Measurements from ENCODE around the gene OR2Y1. TPM values are rescaled to one million over a fixed set of nuclear protein-coding genes. Genes with fewer than 3 reads are reported as not detected.
"Not testable (repeated sequence)": the region's sequence is repeated elsewhere in the genome, so short reads cannot be mapped to it uniquely, and the experiment has no call there.

OR2Y1 gene
- total RNA-seq, 2 experiments from 2014 or later = not detected

- ChIA-PET POLR2A (no interaction called here), CTCF (no interaction called here)
Measured at GRCh38 chr5:180744253-180744652, 4.4 kb upstream of the OR2Y1 start.

GRCh38 chr5:180742727-180743126 is 2.9 kb upstream of the OR2Y1 start:
- POLR2A ChIA-PET = no interaction called here
- CTCF ChIA-PET = interaction anchor here (0.6 to 1.6 kb wide), 2 partner anchors 25 to 267 kb away, joined by 3 to 4 read pairs; no protein-coding TSS in a partner anchor

- POLR2A ChIA-PET, CTCF ChIA-PET: not testable (repeated sequence)
Measured at GRCh38 chr5:180740953-180741352, 1.1 kb upstream of the OR2Y1 start.

GRCh38 chr5:180739271-180739670 is 587 bp downstream of the OR2Y1 start:
- CTCF ChIA-PET = no interaction called here
- POLR2A ChIA-PET = no interaction called here

GRCh38 chr5:180736536-180736935 is 3.3 kb downstream of the OR2Y1 start:
- ChIA-PET CTCF (no interaction called here), POLR2A (no interaction called here)

- ChIA-PET POLR2A (no interaction called here), CTCF (no interaction called here)
Measured at GRCh38 chr5:180724944-180725343, 14.9 kb downstream of the OR2Y1 start.

GRCh38 chr5:180723936-180724335 is 15.9 kb downstream of the OR2Y1 start:
- ChIA-PET CTCF (no interaction called here), POLR2A (no interaction called here)

- ChIA-PET CTCF (no interaction called here), POLR2A (no interaction called here)
Measured at GRCh38 chr5:180720486-180720885, 19.4 kb downstream of the OR2Y1 start.

GRCh38 chr5:180719781-180720180 is 20.1 kb downstream of the OR2Y1 start:
- ChIA-PET CTCF (no interaction called here), POLR2A (no interaction called here)

GRCh38 chr5:180718810-180719453 is 20.9 kb downstream of the OR2Y1 start:
- ChIA-PET POLR2A (interaction anchor here (0.6 kb wide), 1 partner anchor 41 kb away, joined by 3 read pairs; no protein-coding TSS in a partner anchor), CTCF (interaction anchor here (0.7 to 1.6 kb wide), 2 partner anchors 24 to 147 kb away, joined by 3 to 4 read pairs; no protein-coding TSS in a partner anchor)

GRCh38 chr5:180717989-180718388 is 21.9 kb downstream of the OR2Y1 start:
- CTCF ChIA-PET = interaction anchor here (1.6 kb wide), 1 partner anchor 25 kb away, joined by 4 read pairs; no protein-coding TSS in a partner anchor
- POLR2A ChIA-PET = interaction anchor here (0.6 kb wide), 1 partner anchor 202 kb away, joined by 3 read pairs; no protein-coding TSS in a partner anchor

- ChIA-PET CTCF (no interaction called here), POLR2A (interaction anchor here (0.6 kb wide), 1 partner anchor 90 kb away, joined by 5 read pairs; no protein-coding TSS in a partner anchor)
Measured at GRCh38 chr5:180704362-180704761, 35.5 kb downstream of the OR2Y1 start.

GRCh38 chr5:180703912-180704311 is 35.9 kb downstream of the OR2Y1 start:
- CTCF ChIA-PET = no interaction called here
- POLR2A ChIA-PET = no interaction called here

GRCh38 chr5:180703371-180703770 is 36.5 kb downstream of the OR2Y1 start:
- CTCF ChIA-PET, POLR2A ChIA-PET: not testable (repeated sequence)

GRCh38 chr5:180700440-180700839 is 39.4 kb downstream of the OR2Y1 start:
- POLR2A ChIA-PET, CTCF ChIA-PET: not testable (repeated sequence)

- ChIA-PET POLR2A (no interaction called here), CTCF (interaction anchor here (0.7 kb wide), 1 partner anchor 195 kb away, joined by 4 read pairs; no protein-coding TSS in a partner anchor)
Measured at GRCh38 chr5:180699042-180699441, 40.8 kb downstream of the OR2Y1 start.

- ChIA-PET CTCF (no interaction called here), POLR2A (no interaction called here)
Measured at GRCh38 chr5:180696116-180696515, 43.7 kb downstream of the OR2Y1 start.

- POLR2A ChIA-PET = no interaction called here
- CTCF ChIA-PET = no interaction called here
Measured at GRCh38 chr5:180692429-180692828, 47.4 kb downstream of the OR2Y1 start.

- ChIA-PET CTCF (interaction anchor here (0.6 kb wide), 1 partner anchor 67 kb away, joined by 3 read pairs; no protein-coding TSS in a partner anchor), POLR2A (no interaction called here)
Measured at GRCh38 chr5:180691046-180691445, 48.8 kb downstream of the OR2Y1 start.

- POLR2A ChIA-PET = no interaction called here
- CTCF ChIA-PET = interaction anchor here (0.6 kb wide), 2 partner anchors 66 to 253 kb away, joined by 3 read pairs; no protein-coding TSS in a partner anchor
Measured at GRCh38 chr5:180690562-180690961, 49.3 kb downstream of the OR2Y1 start.

GRCh38 chr5:180689775-180690174 is 50.1 kb downstream of the OR2Y1 start:
- CTCF ChIA-PET = no interaction called here
- POLR2A ChIA-PET = no interaction called here

Measured in activated CD8-positive, alpha-beta memory T cell treated with anti-CD3 and anti-CD28 coated beads for 36 hours (primary cell).